ENCODE data around the gene SCARB1.
"Not testable (repeated sequence)": the region's sequence is repeated elsewhere in the genome, so short reads cannot be mapped to it uniquely, and the experiment has no call there.

Gene SCARB1

GRCh38 chr12:124883263-124884130, 19.8 kb upstream of the SCARB1 start:
- DNase-seq = no peak

DNA sequence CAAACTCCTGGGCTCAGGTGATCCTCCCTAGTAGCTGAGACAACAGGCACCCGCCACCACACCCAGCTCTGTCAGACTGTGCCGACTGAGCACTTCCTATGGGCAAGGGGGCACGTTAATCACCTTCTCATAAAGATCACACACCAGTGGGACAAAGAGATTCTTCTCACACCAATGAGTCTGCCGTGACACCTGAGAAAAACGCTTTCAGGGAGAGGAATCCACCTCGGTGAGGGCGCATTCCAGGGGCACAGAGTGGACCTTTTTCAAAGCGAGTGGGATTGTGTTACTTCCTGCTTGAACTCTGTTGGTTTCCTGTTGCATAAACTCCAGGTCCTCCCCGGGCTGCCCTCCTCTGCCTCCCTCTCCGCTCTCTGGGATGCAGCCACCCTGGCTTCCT, 17.5 kb upstream of the SCARB1 start:
- no peak for DNase-seq

DNA sequence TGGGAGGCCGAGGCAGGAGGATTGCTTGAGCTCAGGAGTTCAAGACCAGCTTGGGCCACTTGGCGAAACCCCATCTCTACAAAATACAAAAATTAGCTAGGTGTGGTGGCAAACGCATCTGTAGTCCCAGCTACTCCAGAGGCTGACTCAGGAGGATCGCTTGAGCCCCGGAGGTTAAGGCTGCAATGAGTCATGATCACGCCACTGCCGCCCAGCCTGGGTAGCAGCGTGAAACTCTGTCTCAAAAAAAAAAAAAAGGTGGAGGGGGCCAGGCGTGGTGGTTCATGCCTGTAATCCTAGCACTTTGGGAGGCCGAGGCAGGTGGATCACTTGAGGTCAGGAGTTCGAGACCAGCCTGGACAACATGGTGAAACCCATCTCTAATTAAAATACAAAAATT, 16.7 kb upstream of the SCARB1 start:
- DNase-seq = not testable (repeated sequence)

- no peak for DNase-seq
Observed at GRCh38 chr12:124878795-124879516, 15.3 kb upstream of the SCARB1 start.

DNA sequence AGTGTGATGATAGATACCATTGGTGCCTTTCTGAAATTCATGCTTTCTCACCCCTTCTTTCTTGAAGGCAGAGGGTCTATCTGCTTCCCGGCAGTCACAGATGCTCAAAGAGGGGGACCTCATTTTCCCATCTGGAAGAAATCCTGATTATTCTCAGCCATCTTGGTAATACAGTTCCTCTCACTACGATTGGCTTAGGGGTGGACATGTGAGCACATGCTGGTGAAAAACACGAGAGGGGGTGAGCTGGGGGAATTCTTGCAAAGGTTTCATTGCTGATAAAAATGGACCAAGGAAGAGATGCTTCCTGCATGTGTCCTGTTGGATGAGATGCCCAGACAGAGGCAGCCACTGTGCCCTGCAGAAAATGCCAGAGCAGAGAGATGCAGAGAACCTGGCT, 13.8 kb upstream of the SCARB1 start:
- DNase-seq = no peak

- no peak for DNase-seq
Observed at GRCh38 chr12:124876171-124876570, 12.5 kb upstream of the SCARB1 start.

- DNase-seq = no peak
Observed at GRCh38 chr12:124875803-124876132, 12.1 kb upstream of the SCARB1 start.

DNA sequence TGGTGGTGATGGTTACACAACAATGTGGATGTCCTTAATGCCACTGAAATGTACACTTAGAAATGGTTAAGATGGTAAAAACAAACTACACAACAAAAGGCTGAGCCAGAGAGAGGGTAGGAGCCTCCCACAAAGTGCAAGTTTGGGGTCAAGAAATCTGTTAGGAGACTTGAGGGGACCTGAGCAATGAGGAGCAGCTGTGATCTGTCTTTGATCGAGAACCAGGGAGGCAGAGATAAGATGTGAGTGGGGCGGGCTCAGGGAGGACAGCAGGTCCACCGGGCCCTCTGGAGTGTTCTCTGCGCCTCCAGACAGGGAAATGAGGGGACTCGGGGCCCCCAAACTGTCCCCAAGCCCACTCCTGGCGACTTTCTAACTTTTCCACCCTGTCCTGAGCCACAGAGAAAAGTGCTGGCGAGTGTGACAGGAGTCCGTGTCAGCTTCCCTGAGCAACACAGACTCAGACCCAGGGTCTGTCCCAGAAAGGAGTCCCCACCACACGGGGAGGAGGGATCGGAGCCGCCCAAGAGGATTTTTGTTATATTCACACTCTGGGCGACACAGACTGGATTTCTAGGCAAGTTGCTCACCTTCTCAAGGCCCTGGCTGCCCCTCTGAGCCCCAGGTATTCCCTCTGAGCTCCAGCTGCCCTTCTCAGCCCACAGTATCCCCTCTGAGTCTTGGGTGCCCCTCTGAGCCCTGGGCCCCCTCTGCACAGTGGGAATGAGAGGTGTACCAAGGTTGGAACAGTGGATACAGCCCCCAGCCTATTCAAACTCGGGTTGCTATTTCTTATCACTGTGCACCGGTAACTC, 11.5 kb upstream of the SCARB1 start:
- DNase-seq = no peak

DNA sequence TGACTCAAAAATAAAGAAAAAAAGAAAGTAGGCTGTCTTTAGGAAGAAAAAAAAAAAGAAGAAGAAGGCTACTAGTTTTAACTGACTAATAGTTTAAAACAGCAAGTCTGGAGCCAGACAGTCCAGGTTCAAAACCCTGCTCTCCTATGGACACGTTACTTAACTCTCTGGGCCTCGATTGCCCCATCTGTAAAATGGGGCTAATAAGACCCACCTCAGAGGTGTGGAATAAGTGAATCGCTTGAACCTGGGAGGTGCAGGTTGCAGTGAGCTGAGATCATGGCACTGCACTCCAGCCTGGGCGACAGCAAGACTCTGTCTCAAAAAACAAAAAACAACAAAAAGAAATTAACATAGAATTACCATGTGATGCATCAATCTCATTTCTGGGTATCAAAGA, 10.5 kb upstream of the SCARB1 start:
- DNase-seq = no peak

GRCh38 chr12:124872068-124872719, 8.5 kb upstream of the SCARB1 start:
- DNase-seq = no peak

GRCh38 chr12:124871297-124871696, 7.6 kb upstream of the SCARB1 start:
- no peak for DNase-seq

DNA sequence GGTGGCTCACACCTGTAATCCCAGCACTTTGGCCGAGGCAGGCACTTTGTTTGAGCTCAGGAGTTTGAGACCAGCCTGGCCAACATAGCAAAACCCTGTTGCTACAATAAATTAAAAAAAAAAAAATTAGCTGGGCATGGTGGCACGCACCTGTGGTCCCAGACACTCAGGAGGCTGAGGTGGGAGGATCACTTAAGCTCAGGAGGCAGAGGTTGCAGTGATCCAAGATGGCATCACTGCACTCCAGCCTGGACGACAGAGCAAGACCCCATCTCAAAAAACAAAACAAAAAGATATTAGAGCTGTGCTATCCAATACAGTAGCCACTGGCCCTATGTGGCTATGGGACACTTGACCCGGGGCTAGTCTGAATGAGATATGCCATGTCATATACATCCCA, 6.9 kb upstream of the SCARB1 start:
- no peak for DNase-seq

- no peak for DNase-seq
Observed at GRCh38 chr12:124869059-124869665, 5.5 kb upstream of the SCARB1 start.

GRCh38 chr12:124868252-124869058, 4.8 kb upstream of the SCARB1 start:
- no peak for DNase-seq

DNA sequence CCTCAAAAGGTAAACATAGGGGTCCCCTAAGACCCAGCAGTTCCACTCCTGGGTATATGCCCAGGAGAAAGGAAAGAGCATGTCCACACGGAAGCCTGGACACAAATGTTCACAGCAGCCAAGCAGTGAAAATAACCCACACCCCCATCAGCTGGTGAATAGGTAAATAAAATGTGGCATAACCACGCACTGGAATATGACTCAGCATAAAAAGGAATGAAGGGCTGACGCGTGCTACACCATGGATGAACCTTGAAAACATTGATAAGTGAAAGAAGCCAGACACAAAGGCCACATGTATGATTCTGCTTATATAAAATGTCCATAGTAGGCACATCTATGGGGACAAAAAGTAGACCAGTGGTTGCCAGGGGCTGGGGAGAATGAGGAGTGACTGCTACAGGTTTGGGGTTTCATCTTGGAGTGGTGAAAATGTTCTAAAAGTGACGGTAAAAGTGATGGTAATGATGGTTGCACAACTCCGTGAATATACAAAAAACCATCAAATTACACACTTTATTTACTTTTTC, 3.8 kb upstream of the SCARB1 start:
- DNase-seq = no peak

- DNase-seq = no peak
Observed at GRCh38 chr12:124866883-124867400, 3.3 kb upstream of the SCARB1 start.

- no peak for DNase-seq
Observed at GRCh38 chr12:124866195-124866882, 2.7 kb upstream of the SCARB1 start.

GRCh38 chr12:124865728-124866127, 2.1 kb upstream of the SCARB1 start:
- no peak for DNase-seq

- no peak for DNase-seq
Observed at GRCh38 chr12:124864326-124864752, 675 bp upstream of the SCARB1 start.

DNA sequence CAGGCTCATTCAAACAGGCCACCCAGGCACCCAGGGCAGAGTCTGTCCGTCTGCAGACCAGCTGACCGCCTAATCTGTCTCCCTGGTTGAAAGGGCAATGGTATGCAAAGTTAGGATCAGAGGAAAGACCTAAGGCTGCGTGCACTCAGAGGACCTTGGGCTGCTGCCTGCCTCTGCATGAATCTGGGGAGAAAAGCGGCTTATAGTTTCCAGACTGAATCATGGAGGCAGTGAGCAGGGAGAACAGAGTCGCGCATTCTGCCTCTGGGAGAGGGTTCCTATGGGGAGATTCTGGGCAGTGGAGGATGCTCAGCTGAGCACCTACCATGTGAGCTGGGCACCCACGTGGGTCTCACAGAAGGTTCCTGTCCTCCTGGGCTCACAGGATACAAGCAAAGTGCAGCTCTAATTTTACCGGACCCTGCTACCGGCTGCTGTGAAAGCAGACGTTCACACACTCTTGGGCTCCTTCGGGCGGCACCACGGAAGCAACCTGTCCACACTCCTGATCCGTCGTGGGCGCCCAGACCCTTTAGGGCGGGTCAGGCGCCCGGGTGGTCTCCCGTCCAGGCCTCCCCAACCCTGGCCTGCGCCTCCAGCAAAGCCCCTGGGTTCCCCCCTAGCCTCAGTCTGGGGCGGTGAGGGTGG, 772 bp downstream of the SCARB1 start:
- no peak for DNase-seq
